Panc1 (cell line): ENCODE data around the gene SLC2A1. TPM values are rescaled to one million over a fixed set of nuclear protein-coding genes. Genes with fewer than 3 reads are reported as not detected.

Source experiments
- ATAC-seq: fragments of 200-7000 bp; cut with Tn5 transposase; 2 replicates; pipeline ENCODE4 v1.9.1; 2020; ENCODE audit warnings: mild to moderate bottlenecking, moderate library complexity
- BruUV-seq: library from RNA; stranded (reverse); fragments of 400-500 nt; replicated peaks from 2 replicates; lab custom pipeline; 2021; lab: Mats Ljungman, UMichigan
- CTCF ChIA-PET: fragments of 300-600 bp; sonication (Branson Sonifier 250); formaldehyde crosslinking; loops from one replicate; lab custom pipeline; 2022; ENCODE audit warnings: antibody characterized with exemption; lab: Charles Lee
- POLR2A ChIA-PET: fragments of 300-600 bp; sonication (Branson Sonifier 250); formaldehyde crosslinking; loops from one replicate; lab custom pipeline; 2022; ENCODE audit warnings: antibody characterized with exemption; lab: Charles Lee
- DNase-seq: peaks from one replicate; pipeline ENCODE4 v3.0.0-alpha.2; 2010; ENCODE audit warnings: low read depth, low spot score
- H3K27ac ChIP-seq: 2 replicates; pipeline ENCODE4 v1.5.1; 2011; ENCODE audit warnings: mild to moderate bottlenecking, low read length, inconsistent platforms
- H3K27me3 ChIP-seq: fragments of 200-500 bp; sonication (Bioruptor generic); 2 replicates; pipeline ENCODE4 v1.6.0; 2014; ENCODE audit warnings: low read length, inconsistent platforms; ENCODE audit not compliant: control insufficient read depth, insufficient read depth
- H3K36me3 ChIP-seq: fragments of 200-500 bp; sonication (Bioruptor generic); 2 replicates; pipeline ENCODE4 v1.5.1; 2014; ENCODE audit warnings: inconsistent platforms, mild to moderate bottlenecking, low read length, moderate library complexity; ENCODE audit not compliant: control insufficient read depth, insufficient read depth
- H3K4me1 ChIP-seq: 2 replicates; pipeline ENCODE4 v1.5.1; 2011; ENCODE audit warnings: inconsistent platforms, mild to moderate bottlenecking, low read length, moderate library complexity; ENCODE audit not compliant: control insufficient read depth, insufficient read depth
- H3K4me3 ChIP-seq, 2 experiments: 2 replicates each; pipeline ENCODE4 v1.5.1; 2011 to 2012; ENCODE audit warnings: low read depth in 2 of 2, low read length in 2 of 2, mild to moderate bottlenecking in 2 of 2, inconsistent platforms in 1 of 2, moderate library complexity in 1 of 2
- H3K9me3 ChIP-seq: fragments of 200-500 bp; sonication (Bioruptor generic); 2 replicates; pipeline ENCODE4 v1.5.1; 2014; ENCODE audit warnings: low read depth, mild to moderate bottlenecking, inconsistent platforms, low read length, moderate library complexity; ENCODE audit not compliant: control insufficient read depth, insufficient read depth
- POLR2AphosphoS5 ChIP-seq: IDR thresholded peaks from 2 replicates; pipeline ENCODE4 v1.6.1; 2012; ENCODE audit warnings: mild to moderate bottlenecking, low read depth, low read length, moderate library complexity
- SIN3A ChIP-seq: IDR thresholded peaks from 2 replicates; pipeline ENCODE4 v1.6.1; 2012; ENCODE audit warnings: low read depth, mild to moderate bottlenecking, low read length, moderate library complexity, borderline replicate concordance; ENCODE audit not compliant: insufficient read depth
- TCF7L2 ChIP-seq: IDR thresholded peaks from 2 replicates; pipeline ENCODE4 v1.6.1; 2011; ENCODE audit warnings: mild to moderate bottlenecking, low read depth, low read length, inconsistent platforms
- in situ Hi-C: cut with HindIII; loops from 2 replicates; pipeline ENCODE4 v1.10.0; 2016; ENCODE audit warnings: low sequenced_read_pairs, low pct_unique_long_range_greater_than_20kb
- intact Hi-C: fragments of 100-400 bp; cut with micrococcal nuclease; formaldehyde crosslinking; loops from one replicate; pipeline ENCODE4 v1.10.0; 2022; ENCODE audit not compliant: unreplicated experiment
- total RNA-seq: library from RNA; stranded (reverse); gene quantifications from one replicate; pipeline ENCODE4 v1.2.1, GENCODE V29; 2021; ENCODE audit not compliant: unreplicated experiment
- TF ChIP-seq, protein P1 (sequence below), 2 experiments: IDR thresholded peaks; 2 replicates each; pipeline ENCODE4 v1.6.1; 2011 to 2012; ENCODE audit warnings: low read depth in 2 of 2, control low read depth in 1 of 2, low read length in 1 of 2, mild to moderate bottlenecking in 1 of 2, moderate library complexity in 1 of 2; ENCODE audit not compliant: insufficient read depth in 1 of 2
- TF ChIP-seq, protein P2 (sequence below): fragments of 450-650 bp; IDR thresholded peaks from 2 replicates; pipeline ENCODE4 v1.5.1; 2017; ENCODE audit warnings: mild to moderate bottlenecking

SLC2A1 gene
- total RNA-seq, 1 experiment from 2014 or later = 32.9 TPM

GRCh38 chr1:42992054-42992571, 33.4 kb upstream of the SLC2A1 start:
- no peaks in the 10 kb centered on the region for H3K27me3 ChIP-seq
- BruUV-seq = no TSS peak
- no peaks in the 10 kb centered on the region for H3K36me3 ChIP-seq
- no peak for ATAC-seq
- TF ChIP-seq SIN3A = no peak
- TF ChIP-seq, protein P1, sequence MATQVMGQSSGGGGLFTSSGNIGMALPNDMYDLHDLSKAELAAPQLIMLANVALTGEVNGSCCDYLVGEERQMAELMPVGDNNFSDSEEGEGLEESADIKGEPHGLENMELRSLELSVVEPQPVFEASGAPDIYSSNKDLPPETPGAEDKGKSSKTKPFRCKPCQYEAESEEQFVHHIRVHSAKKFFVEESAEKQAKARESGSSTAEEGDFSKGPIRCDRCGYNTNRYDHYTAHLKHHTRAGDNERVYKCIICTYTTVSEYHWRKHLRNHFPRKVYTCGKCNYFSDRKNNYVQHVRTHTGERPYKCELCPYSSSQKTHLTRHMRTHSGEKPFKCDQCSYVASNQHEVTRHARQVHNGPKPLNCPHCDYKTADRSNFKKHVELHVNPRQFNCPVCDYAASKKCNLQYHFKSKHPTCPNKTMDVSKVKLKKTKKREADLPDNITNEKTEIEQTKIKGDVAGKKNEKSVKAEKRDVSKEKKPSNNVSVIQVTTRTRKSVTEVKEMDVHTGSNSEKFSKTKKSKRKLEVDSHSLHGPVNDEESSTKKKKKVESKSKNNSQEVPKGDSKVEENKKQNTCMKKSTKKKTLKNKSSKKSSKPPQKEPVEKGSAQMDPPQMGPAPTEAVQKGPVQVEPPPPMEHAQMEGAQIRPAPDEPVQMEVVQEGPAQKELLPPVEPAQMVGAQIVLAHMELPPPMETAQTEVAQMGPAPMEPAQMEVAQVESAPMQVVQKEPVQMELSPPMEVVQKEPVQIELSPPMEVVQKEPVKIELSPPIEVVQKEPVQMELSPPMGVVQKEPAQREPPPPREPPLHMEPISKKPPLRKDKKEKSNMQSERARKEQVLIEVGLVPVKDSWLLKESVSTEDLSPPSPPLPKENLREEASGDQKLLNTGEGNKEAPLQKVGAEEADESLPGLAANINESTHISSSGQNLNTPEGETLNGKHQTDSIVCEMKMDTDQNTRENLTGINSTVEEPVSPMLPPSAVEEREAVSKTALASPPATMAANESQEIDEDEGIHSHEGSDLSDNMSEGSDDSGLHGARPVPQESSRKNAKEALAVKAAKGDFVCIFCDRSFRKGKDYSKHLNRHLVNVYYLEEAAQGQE (IDR thresholded peaks at IDR 0.05; ENCODE audit: insufficient read depth in 1 of 2, low read depth in 2 of 2, low read length in 1 of 2) = no peak
- no peak for TF ChIP-seq POLR2AphosphoS5
- no peak for TF ChIP-seq TCF7L2
- TF ChIP-seq, protein P2, sequence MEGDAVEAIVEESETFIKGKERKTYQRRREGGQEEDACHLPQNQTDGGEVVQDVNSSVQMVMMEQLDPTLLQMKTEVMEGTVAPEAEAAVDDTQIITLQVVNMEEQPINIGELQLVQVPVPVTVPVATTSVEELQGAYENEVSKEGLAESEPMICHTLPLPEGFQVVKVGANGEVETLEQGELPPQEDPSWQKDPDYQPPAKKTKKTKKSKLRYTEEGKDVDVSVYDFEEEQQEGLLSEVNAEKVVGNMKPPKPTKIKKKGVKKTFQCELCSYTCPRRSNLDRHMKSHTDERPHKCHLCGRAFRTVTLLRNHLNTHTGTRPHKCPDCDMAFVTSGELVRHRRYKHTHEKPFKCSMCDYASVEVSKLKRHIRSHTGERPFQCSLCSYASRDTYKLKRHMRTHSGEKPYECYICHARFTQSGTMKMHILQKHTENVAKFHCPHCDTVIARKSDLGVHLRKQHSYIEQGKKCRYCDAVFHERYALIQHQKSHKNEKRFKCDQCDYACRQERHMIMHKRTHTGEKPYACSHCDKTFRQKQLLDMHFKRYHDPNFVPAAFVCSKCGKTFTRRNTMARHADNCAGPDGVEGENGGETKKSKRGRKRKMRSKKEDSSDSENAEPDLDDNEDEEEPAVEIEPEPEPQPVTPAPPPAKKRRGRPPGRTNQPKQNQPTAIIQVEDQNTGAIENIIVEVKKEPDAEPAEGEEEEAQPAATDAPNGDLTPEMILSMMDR = no peak
- POLR2A ChIA-PET = no interaction called here
- H3K4me1 ChIP-seq = no peaks in the 10 kb centered on the region
- H3K27ac ChIP-seq = no peak overlapping the region
- CTCF ChIA-PET = no interaction called here
- no peak overlapping the region for H3K4me3 ChIP-seq
- in situ Hi-C loops (no loop called here), intact Hi-C loops (no loop called here)
- no peak for DNase-seq
- H3K9me3 ChIP-seq = no peaks in the 10 kb centered on the region

DNA sequence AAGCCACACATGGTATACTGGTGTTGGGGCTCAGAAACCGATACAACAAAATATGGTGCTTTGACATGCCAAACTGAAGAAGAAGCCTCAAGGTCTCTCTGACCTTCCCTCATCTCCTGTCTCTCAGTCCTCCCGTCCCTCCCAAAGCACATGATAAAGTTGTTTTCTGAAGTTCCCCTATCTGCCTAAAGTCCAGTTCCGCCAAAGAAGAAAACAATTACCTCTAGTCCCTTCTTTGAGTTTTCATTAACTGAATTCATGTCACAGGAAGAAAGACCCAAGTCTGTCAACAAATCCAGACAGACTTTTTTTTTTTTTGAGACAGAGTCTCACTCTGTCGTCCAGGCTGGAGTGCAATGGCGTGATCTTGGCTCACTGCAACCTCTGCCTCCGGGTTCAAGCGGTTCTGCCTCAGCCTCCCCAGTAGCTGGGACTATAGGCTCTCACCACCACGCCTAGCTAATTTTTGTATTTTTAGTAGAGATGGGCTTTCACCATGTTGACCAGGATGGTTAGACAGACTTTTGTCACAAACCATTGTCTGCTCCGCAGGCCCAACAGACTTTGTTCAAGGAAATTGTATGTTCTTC, 32.2 kb upstream of the SLC2A1 start:
- ChIA-PET CTCF (interaction anchor here (0.6 kb wide), 1 partner anchor 225 kb away, joined by 5 read pairs; no protein-coding TSS in a partner anchor), POLR2A (no interaction called here)
- ATAC-seq (no peak), DNase-seq (no peak)
- no TSS peak for BruUV-seq
- intact Hi-C loops = no loop called here
- H3K9me3 ChIP-seq = no peaks in the 10 kb centered on the region
- no peak overlapping the region for H3K4me3 ChIP-seq
- no peak overlapping the region for H3K27ac ChIP-seq
- H3K27me3 ChIP-seq = no peaks in the 10 kb centered on the region
- in situ Hi-C loops = no loop called here
- no peaks in the 10 kb centered on the region for H3K4me1 ChIP-seq
- TF ChIP-seq, protein P2 = no peak
- TF ChIP-seq SIN3A (no peak), POLR2AphosphoS5 (no peak), TCF7L2 (no peak)
- TF ChIP-seq, protein P1 (IDR thresholded peaks at IDR 0.05; ENCODE audit: insufficient read depth in 1 of 2, low read depth in 2 of 2, low read length in 1 of 2) = no peak
- H3K36me3 ChIP-seq = no peaks in the 10 kb centered on the region
